Cardiac fibroblast (primary cell): Measurements from ENCODE around the gene UBR3.

Source experiments
- DNase-seq, 2 donors: peaks; one replicate each; pipeline versions ENCODE4 v3.0.0 to v3.0.0-alpha.2; 2010; ENCODE audit warnings: low read depth in 2 of 2
- H3K4me3 ChIP-seq, 2 donors: replicated peaks in 1 of 2; 1 replicate in 1 of 2; 2 replicates in 1 of 2; pipeline ENCODE4 v1.5.1; 2011; ENCODE audit warnings: low read depth in 2 of 2, low read length in 2 of 2, mild to moderate bottlenecking in 2 of 2, moderate library complexity in 1 of 2
- TF ChIP-seq, protein P1 (sequence below): IDR thresholded peaks from one replicate; pipeline ENCODE4 v1.5.1; 2011; ENCODE audit warnings: low read depth, mild to moderate bottlenecking, low read length, inconsistent platforms

Gene UBR3

DNA sequence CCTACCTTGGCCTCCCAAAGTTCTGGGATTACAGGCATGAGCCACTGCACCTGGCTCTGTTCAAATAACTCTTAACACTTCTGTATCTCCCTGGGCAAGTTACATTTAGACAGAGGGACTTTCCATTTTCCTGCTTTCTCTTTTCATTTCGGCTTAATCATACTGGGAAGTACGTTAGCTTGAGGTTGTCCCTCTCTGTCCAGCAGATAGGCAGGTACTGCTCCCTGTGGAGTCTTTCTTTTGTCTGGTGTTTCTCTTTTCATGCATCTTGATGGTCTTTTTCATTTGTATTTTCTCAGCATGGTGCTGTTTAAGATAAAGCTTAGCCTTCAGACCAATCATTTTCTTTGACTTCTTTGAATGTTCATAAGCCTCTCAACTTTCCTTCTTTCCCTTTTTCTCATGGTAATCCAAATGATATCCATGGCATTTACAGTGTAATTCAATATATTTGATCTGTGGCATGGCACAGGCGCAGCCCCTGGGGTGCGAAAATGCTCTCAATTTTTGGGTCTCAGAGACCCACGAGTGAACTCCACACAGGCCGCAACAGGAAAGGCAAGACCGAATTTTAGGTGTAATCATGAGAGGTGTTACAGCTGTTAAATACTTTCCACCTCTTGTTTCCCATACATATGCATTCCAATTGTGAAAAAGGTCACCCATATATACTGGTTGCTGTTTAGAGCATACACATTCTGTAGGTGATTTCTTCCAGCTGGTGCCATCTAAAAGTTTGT is 250.7 kb downstream of the UBR3 start:
- TF ChIP-seq, protein P1, sequence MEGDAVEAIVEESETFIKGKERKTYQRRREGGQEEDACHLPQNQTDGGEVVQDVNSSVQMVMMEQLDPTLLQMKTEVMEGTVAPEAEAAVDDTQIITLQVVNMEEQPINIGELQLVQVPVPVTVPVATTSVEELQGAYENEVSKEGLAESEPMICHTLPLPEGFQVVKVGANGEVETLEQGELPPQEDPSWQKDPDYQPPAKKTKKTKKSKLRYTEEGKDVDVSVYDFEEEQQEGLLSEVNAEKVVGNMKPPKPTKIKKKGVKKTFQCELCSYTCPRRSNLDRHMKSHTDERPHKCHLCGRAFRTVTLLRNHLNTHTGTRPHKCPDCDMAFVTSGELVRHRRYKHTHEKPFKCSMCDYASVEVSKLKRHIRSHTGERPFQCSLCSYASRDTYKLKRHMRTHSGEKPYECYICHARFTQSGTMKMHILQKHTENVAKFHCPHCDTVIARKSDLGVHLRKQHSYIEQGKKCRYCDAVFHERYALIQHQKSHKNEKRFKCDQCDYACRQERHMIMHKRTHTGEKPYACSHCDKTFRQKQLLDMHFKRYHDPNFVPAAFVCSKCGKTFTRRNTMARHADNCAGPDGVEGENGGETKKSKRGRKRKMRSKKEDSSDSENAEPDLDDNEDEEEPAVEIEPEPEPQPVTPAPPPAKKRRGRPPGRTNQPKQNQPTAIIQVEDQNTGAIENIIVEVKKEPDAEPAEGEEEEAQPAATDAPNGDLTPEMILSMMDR, result no peak
- H3K4me3 ChIP-seq, result no peak overlapping the region
- no peak for DNase-seq

DNA sequence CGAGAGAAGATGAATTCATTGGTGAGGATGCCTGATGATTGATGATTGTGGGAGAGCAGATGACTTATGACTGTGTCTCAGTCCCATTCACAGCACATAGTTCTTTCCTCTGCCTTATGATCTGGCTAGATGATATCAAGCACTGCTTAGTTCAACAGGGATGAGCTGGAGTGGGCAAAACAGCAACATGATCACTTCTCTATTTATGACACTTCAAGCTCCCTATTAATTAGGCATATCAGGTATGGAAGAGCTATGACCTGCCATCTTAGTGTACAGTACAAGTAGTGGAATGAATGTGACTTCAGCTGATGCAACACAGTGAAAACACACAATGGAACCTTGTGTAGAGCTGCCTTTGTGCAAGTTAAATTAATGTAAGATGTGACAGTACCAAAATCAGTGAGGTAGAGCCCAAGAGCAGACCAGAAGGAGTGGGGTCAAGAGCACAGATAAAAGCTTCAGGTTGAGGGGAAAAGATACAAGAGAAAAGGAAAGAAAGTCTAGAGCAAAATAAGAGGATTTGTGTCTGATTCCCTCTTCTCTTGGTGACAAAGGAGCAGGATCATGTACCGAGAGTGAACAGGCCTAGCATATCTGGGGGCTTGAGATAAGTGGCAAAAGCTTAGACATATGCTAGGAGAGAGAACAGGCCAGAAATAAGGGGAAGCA is 257.7 kb downstream of the UBR3 start:
- no peak overlapping the region for H3K4me3 ChIP-seq
- TF ChIP-seq, protein P1, result no peak
- no peak for DNase-seq

DNA sequence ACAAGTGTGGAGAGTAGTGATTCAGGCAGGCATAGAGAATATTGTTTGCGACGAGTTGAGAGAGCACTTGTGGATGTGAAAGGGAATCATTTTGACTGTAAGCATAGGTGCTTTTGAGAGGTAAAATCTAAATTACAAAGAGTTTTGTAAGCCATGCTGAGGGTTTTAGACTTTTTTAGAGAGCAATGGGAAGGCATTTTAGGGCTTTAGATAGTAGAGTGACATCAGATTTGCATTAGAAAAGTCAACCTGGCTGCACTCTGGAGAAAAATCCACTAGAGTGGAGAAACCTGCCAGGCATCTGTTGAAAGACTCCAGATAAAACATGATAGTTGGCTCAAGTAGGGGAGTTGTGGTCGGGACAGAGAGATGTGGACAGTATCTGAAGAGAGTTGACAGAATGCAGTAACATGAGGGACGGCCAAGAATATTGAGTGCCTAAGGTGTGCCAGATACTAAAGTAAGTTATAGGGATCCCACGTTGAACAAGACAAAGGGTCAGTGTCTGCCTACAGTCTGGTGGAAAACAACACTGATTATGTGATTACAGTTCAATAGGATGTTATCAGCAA is 258.9 kb downstream of the UBR3 start:
- DNase-seq, result no peak
- TF ChIP-seq, protein P1, result no peak
- H3K4me3 ChIP-seq, result no peak overlapping the region

DNA sequence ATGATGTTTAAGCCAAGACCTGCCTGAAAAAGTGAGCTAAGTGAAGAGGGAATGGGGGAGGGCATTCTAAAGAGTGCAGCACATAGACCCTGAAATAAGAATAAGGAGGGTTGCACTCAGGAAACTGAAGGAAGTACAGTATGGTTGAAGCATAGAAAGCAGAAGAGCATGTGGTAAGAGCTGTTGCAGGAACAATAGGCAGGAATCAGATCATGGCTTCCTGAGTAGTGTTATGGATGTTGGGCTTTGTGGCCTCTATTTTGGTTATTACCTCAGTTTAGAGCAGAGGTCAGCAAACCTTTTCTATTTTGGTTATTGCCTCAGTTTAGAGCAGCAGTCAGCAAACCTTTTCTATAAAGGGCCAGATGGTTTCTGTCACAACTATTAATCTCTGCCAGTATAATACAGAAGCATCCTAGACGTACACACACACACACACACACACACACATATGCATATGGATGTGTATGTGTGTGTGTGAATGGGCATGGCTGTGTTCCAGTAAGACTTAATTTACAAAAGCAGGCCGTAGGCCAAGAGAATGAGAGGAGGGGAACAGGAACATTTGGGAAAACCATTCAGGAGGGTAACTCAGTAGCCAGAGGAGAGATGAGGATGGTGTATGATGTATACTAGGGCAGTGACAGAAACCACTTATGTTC is 259.6 kb downstream of the UBR3 start:
- TF ChIP-seq, protein P1, result no peak
- no peak overlapping the region for H3K4me3 ChIP-seq
- DNase-seq, result no peak

DNA sequence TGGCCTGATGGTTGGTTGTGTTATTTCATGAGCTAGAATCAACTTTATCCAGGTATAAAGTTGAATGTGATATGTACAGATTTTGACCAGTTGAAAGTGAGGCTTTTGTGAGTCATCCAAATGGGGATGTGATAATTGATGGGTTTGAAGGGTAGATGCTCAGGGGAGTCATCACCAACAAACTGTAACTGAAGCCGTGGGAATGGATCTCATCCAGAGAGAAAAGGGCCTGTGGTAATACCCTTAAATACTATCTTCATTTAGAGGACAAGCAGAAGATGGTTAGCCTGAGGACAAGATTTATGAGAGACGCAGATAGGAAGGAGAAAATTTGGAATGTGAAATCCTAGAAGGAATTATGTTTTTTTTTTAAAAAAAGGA is 260.1 kb downstream of the UBR3 start:
- no peak overlapping the region for H3K4me3 ChIP-seq
- TF ChIP-seq, protein P1, result no peak
- DNase-seq, result no peak

DNA sequence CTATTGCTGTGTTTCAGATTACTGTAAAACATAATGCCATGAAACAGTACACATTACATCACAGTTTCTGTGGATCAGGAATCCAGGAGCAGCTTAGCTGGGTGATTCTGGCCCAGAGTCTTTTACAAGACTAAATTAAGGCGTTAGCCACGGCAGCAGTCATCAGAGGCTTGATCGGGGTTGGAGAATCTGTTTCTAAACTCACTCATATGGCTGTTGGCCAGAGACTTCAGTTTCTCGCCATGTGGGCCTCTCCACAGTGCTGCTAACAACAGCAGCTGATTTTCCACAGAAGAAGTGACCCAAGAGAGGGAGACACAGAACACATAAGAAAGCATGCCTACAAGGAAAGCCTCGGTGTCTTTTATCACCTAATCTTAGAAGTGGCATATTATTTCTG is 261.5 kb downstream of the UBR3 start:
- TF ChIP-seq, protein P1, result no peak
- DNase-seq, result peak in 1 of 2 donors; percentile 35
- H3K4me3 ChIP-seq, result no peak overlapping the region
